ENCODE measurements around the gene OSBPL5. TPM values are rescaled to one million over a fixed set of nuclear protein-coding genes. Genes with fewer than 3 reads are reported as not detected.

The OSBPL5 gene
- total and polyA plus RNA-seq, 8 donors, result 8.6 to 127 (median 25.2) TPM

DNA sequence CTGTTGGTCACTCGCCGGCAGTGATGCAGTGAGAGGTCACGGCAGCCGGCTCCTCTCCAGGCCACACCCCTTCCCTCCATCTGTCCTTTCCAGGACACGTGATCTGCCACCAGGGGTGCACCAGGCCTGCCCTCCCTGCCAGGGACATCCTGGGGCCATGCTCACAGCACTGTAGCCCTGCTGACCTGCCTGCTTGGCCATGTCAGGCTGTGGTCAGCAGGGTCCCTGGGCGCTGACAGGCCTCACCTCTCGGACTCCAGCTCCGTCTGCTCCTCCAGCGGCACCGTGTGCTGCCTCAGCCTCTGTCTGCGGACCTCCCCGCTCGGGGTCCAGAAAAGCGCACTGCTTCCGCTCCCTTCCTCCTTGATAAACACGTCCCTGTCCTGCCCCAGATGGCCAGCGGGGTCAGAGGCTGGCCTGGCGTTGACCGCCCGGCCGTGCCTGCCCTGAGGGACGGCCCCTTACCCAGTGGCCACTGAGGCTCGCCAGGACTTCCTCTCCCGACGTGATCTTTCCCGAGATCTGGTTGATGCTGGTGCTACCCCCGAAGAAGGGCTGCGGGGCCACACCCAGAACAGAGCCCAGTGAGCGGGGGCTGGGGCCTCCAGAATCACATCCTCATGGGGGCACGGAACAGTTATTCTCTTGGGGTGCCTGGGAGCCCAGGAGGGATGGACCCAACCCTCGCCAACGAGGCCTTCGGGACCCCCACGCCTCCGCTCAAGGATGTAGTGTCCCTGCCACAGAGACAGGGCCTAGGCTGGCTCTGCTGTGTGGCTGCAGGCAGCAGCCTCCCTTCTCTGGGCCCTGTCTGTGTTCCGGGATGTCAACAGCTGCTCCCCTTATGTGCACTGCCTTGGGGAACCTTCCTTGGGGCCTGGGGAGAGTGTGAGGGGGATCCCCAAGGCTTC is 71.6 kb downstream of the OSBPL5 start:
- 82 to 86% (median 85%) methylated on average over 29 to 36 of the region's 36 CpGs for WGBS, 5 donors
- H3K27me3 ChIP-seq, result no peaks in the 10 kb centered on the region
- no peak for TF ChIP-seq POLR2A (IDR thresholded peaks at IDR 0.05)
- TF ChIP-seq, protein P1, sequence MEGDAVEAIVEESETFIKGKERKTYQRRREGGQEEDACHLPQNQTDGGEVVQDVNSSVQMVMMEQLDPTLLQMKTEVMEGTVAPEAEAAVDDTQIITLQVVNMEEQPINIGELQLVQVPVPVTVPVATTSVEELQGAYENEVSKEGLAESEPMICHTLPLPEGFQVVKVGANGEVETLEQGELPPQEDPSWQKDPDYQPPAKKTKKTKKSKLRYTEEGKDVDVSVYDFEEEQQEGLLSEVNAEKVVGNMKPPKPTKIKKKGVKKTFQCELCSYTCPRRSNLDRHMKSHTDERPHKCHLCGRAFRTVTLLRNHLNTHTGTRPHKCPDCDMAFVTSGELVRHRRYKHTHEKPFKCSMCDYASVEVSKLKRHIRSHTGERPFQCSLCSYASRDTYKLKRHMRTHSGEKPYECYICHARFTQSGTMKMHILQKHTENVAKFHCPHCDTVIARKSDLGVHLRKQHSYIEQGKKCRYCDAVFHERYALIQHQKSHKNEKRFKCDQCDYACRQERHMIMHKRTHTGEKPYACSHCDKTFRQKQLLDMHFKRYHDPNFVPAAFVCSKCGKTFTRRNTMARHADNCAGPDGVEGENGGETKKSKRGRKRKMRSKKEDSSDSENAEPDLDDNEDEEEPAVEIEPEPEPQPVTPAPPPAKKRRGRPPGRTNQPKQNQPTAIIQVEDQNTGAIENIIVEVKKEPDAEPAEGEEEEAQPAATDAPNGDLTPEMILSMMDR (IDR thresholded peaks at IDR 0.05), result no peak
- TF ChIP-seq EP300 (IDR thresholded peaks at IDR 0.05), result no peak
- TF ChIP-seq POLR2AphosphoS5 (IDR thresholded peaks at IDR 0.05), result no peak
- H3K9me3 ChIP-seq, result no peaks in the 10 kb centered on the region
- intact Hi-C loops (cut with DNase I; ENCODE audit: low total_unique reads), result loop anchor here (5.0 kb wide), 1 partner anchor 56 kb away; no protein-coding TSS in a partner anchor
- H3K27ac ChIP-seq, result no peak overlapping the region
- H3K4me3 ChIP-seq, result no peak overlapping the region
- peak in 1 of 2 donors; percentile 25 for DNase-seq
- H3K4me1 ChIP-seq, result peaks cover 0 to 15% (median 7%) of the 10 kb centered on the region in 4 donors
- peaks cover 11 to 81% (median 57%) of the 10 kb centered on the region in 4 donors for H3K36me3 ChIP-seq

GRCh38 chr11:3092603-3093141 is 72.4 kb downstream of the OSBPL5 start:
- DNase-seq, result peak in 1 of 2 donors; percentile 21
- no peaks in the 10 kb centered on the region for H3K27me3 ChIP-seq
- intact Hi-C loops (cut with DNase I; ENCODE audit: low total_unique reads), result loop anchor here (5.0 kb wide), 1 partner anchor 55 kb away; no protein-coding TSS in a partner anchor
- peaks cover 0 to 15% (median 7%) of the 10 kb centered on the region in 4 donors for H3K4me1 ChIP-seq
- 82 to 93% (median 88%) methylated on average over 8 to 15 of the region's 15 CpGs for WGBS, 5 donors
- H3K27ac ChIP-seq, result no peak overlapping the region
- no peak for TF ChIP-seq POLR2AphosphoS5 (IDR thresholded peaks at IDR 0.05)
- H3K4me3 ChIP-seq, result no peak overlapping the region
- peaks cover 11 to 82% (median 60%) of the 10 kb centered on the region in 4 donors for H3K36me3 ChIP-seq
- no peaks in the 10 kb centered on the region for H3K9me3 ChIP-seq

- intact Hi-C loops (cut with DNase I; ENCODE audit: low total_unique reads), result loop anchor here (5.0 kb wide), 1 partner anchor 55 kb away; no protein-coding TSS in a partner anchor
- 39 to 61% (median 45%) methylated on average over 17 to 27 of the region's 27 CpGs for WGBS, 5 donors
- Histone ChIP-seq H3K9me3 (no peaks in the 10 kb centered on the region), H3K36me3 (peaks cover 11 to 82% (median 54%) of the 10 kb centered on the region in 4 donors), H3K27me3 (no peaks in the 10 kb centered on the region), H3K4me3 (no peak overlapping the region), H3K27ac (no peak overlapping the region), H3K4me1 (peaks cover 0 to 15% (median 7%) of the 10 kb centered on the region in 4 donors)
- DNase-seq, result peak; percentile 74 to 84
- TF ChIP-seq POLR2A (IDR thresholded peaks at IDR 0.05) (no peak), EP300 (IDR thresholded peaks at IDR 0.05) (no peak), POLR2AphosphoS5 (IDR thresholded peaks at IDR 0.05) (peak in 1 of 3 donors; percentile 20)
- TF ChIP-seq, protein P1 (IDR thresholded peaks at IDR 0.05), result peak in 6 of 7 experiments; percentile 41 to 100 (median 98)
Measured at GRCh38 chr11:3091846-3092602, 73.1 kb downstream of the OSBPL5 start.

DNA sequence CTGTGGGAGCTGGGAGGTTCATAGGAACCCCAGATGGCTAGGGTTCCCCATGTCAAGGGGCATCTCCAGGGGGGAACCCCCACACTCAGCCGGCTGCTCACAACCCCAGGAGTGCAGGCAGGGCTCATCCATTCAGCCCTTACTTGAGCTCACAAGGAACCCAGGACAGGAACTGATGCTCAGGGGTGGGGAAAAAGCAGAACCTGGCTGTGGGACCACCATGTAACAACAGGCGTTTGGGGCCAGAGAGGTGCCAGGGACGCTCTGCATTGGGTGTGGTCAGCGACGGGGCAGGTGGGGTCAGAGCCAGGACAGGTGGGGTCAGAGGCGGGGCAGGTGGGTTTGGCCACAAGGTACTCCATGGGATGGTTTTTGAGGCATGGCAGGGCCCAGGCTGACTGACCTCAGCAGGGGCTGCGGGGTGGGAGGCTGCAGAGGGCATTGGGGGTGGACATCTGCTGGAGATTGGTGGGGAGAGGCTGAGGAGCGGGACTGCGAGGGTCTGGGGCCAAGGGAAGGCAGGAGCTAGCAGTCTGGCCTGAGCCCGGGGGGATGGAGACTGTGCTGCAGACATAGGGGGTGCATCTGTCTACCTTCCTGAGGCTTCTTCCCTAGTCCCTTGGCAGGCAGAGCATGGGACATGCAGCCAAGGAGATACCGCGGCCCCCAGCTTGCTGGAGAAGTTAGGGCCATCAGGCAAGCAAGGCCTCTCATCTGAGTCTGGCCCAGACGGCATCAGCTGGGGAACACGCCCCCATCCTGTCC is 73.8 kb downstream of the OSBPL5 start:
- H3K4me3 ChIP-seq, result no peak overlapping the region
- 61 to 75% (median 68%) methylated on average over 9 to 14 of the region's 14 CpGs for WGBS, 5 donors
- TF ChIP-seq, protein P1 (IDR thresholded peaks at IDR 0.05), result no peak
- TF ChIP-seq POLR2AphosphoS5 (IDR thresholded peaks at IDR 0.05) (no peak), EP300 (IDR thresholded peaks at IDR 0.05) (no peak), POLR2A (IDR thresholded peaks at IDR 0.05) (no peak)
- H3K9me3 ChIP-seq, result no peaks in the 10 kb centered on the region
- peaks cover 11 to 74% (median 54%) of the 10 kb centered on the region in 4 donors for H3K36me3 ChIP-seq
- DNase-seq, result no peak
- H3K27me3 ChIP-seq, result no peaks in the 10 kb centered on the region
- intact Hi-C loops (cut with DNase I; ENCODE audit: low total_unique reads), result loop anchor here (5.0 kb wide), 1 partner anchor 54 kb away; no protein-coding TSS in a partner anchor
- no peak overlapping the region for H3K27ac ChIP-seq
- peaks cover 0 to 15% (median 7%) of the 10 kb centered on the region in 4 donors for H3K4me1 ChIP-seq

All from stomach (tissue), 9 donors.